Neural crest cell (in vitro differentiated cells): ENCODE results near the gene PHPT1. TPM values are rescaled to one million over a fixed set of nuclear protein-coding genes. Genes with fewer than 3 reads are reported as not detected.

Experiments
- DNase-seq: peaks from one replicate; pipeline ENCODE4 v3.0.0; 2021; ENCODE audit warnings: low read depth, mixed read lengths, low spot score
- H3K27ac Mint-ChIP-seq: one replicate; pipeline ENCODE4 v1.8.0; 2021; ENCODE audit warnings: mild to moderate bottlenecking, mixed read lengths; ENCODE audit not compliant: unreplicated experiment
- H3K27me3 Mint-ChIP-seq: 2 replicates; pipeline ENCODE4 v1.8.0; 2021; ENCODE audit warnings: low read depth, mild to moderate bottlenecking, mixed read lengths
- H3K36me3 Mint-ChIP-seq: 2 replicates; pipeline ENCODE4 v1.8.0; 2021; ENCODE audit warnings: low read depth, mild to moderate bottlenecking, mixed read lengths
- H3K4me1 Mint-ChIP-seq: 2 replicates; pipeline ENCODE4 v1.8.0; 2021; ENCODE audit warnings: mixed read lengths
- H3K4me3 Mint-ChIP-seq: one replicate; pipeline ENCODE4 v1.8.0; 2021; ENCODE audit warnings: mild to moderate bottlenecking, mixed read lengths
- H3K9me3 Mint-ChIP-seq: 2 replicates; pipeline ENCODE4 v1.8.0; 2021; ENCODE audit warnings: mixed read lengths
- CTCF ChIP-seq: fragments of 200-600 bp; sonication (generic); conservative IDR thresholded peaks from 2 replicates; pipeline ENCODE4 v1.5.0; 2021; ENCODE audit warnings: antibody characterized with exemption, mild to moderate bottlenecking
- total RNA-seq: library from RNA; stranded (reverse); gene quantifications from 2 replicates; pipeline ENCODE4 v1.2.1, GENCODE V29; 2021

Gene PHPT1
- total RNA-seq, 1 donor from 2014 or later: 175 TPM

- DNase-seq: peak; percentile 95
- Mint-ChIP-seq H3K27me3 (no peaks in the 10 kb centered on the region), H3K4me3 (peak within 1 kb of the TSS; percentile 91), H3K4me1 (peaks cover 7% of the 10 kb centered on the region), H3K9me3 (no peaks in the 10 kb centered on the region), H3K27ac (peak within 1 kb of the TSS; percentile 69), H3K36me3 (no peaks in the 10 kb centered on the region)
- TF ChIP-seq CTCF: no peak
These were observed 36.9 kb downstream of the PHPT1 start, which contains the start of gene TRAF2 for GRCh38 chr9:136885950-136886578. TSS of gene TRAF2 (plus strand) at chr9:136886516. CDS start at chr9:136898741, 12,225 bp downstream.

- Mint-ChIP-seq H3K27me3 (no peaks in the 10 kb centered on the region), H3K36me3 (no peaks in the 10 kb centered on the region), H3K9me3 (no peaks in the 10 kb centered on the region), H3K4me1 (peaks cover 7% of the 10 kb centered on the region), H3K27ac (peak overlapping the region; percentile 69), H3K4me3 (peak overlapping the region; percentile 91)
- no peak for TF ChIP-seq CTCF
- DNase-seq: peak; percentile 47
These were observed 37.7 kb downstream of the PHPT1 start for GRCh38 chr9:136886610-136887597.

GRCh38 chr9:136888454-136888853 is 39.2 kb downstream of the PHPT1 start:
- no peaks in the 10 kb centered on the region for H3K27me3 Mint-ChIP-seq
- H3K27ac Mint-ChIP-seq: no peak overlapping the region
- H3K4me1 Mint-ChIP-seq: peaks cover 7% of the 10 kb centered on the region
- DNase-seq: no peak
- no peaks in the 10 kb centered on the region for H3K9me3 Mint-ChIP-seq
- TF ChIP-seq CTCF: no peak
- no peaks in the 10 kb centered on the region for H3K36me3 Mint-ChIP-seq
- H3K4me3 Mint-ChIP-seq: no peak overlapping the region

GRCh38 chr9:136889858-136890257 is 40.6 kb downstream of the PHPT1 start:
- H3K4me1 Mint-ChIP-seq: peaks cover 7% of the 10 kb centered on the region
- H3K4me3 Mint-ChIP-seq: no peak overlapping the region
- no peak overlapping the region for H3K27ac Mint-ChIP-seq
- H3K27me3 Mint-ChIP-seq: no peaks in the 10 kb centered on the region
- TF ChIP-seq CTCF: no peak
- H3K36me3 Mint-ChIP-seq: no peaks in the 10 kb centered on the region
- no peak for DNase-seq
- H3K9me3 Mint-ChIP-seq: no peaks in the 10 kb centered on the region

- Mint-ChIP-seq H3K36me3 (no peaks in the 10 kb centered on the region), H3K4me1 (peaks cover 7% of the 10 kb centered on the region)
- no peak for DNase-seq
These were observed 41.5 kb downstream of the PHPT1 start for GRCh38 chr9:136890661-136891060.

More at GRCh38 chr9:136890661-136891060, 41.5 kb downstream of the PHPT1 start:
- TF ChIP-seq CTCF: no peak
- no peaks in the 10 kb centered on the region for H3K9me3 Mint-ChIP-seq
- H3K27me3 Mint-ChIP-seq: no peaks in the 10 kb centered on the region
- H3K27ac Mint-ChIP-seq: no peak overlapping the region
- no peak overlapping the region for H3K4me3 Mint-ChIP-seq
